ENCODE results near the gene BORA.
"Not testable (repeated sequence)": the region's sequence is repeated elsewhere in the genome, so short reads cannot be mapped to it uniquely, and the experiment has no call there.

Gene BORA

DNA sequence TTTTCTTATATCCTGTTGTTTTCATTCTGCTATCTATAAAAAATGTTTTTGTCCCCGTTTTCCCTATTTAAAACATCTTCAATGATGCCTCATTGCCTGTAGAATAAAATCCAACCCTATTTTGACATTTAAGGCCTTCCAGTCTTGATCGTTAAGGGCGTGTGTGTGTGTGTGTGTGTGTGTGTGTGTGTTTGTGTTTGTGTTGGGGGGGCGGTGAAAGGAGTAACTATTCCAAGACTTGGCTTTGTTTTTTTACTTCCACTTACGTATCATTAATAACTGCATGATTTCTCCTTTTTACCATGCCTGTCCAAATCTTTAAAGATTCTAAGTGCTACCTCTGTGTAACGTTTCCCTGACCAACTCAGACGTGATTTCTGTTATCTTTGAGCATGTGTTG lies 55.0 kb downstream of the BORA start:
- TF ChIP-seq, protein P1, sequence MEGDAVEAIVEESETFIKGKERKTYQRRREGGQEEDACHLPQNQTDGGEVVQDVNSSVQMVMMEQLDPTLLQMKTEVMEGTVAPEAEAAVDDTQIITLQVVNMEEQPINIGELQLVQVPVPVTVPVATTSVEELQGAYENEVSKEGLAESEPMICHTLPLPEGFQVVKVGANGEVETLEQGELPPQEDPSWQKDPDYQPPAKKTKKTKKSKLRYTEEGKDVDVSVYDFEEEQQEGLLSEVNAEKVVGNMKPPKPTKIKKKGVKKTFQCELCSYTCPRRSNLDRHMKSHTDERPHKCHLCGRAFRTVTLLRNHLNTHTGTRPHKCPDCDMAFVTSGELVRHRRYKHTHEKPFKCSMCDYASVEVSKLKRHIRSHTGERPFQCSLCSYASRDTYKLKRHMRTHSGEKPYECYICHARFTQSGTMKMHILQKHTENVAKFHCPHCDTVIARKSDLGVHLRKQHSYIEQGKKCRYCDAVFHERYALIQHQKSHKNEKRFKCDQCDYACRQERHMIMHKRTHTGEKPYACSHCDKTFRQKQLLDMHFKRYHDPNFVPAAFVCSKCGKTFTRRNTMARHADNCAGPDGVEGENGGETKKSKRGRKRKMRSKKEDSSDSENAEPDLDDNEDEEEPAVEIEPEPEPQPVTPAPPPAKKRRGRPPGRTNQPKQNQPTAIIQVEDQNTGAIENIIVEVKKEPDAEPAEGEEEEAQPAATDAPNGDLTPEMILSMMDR (conservative IDR thresholded peaks at IDR 0.05; ENCODE audit: low read length), result no peak
- no peak for TF ChIP-seq EZH2phosphoT487 (IDR thresholded peaks at IDR 0.05; ENCODE audit: borderline replicate concordance)
- H3K9ac ChIP-seq (ENCODE audit: low read depth, low read length, poor library complexity, severe bottlenecking), result peak overlapping the region; percentile 84
- peaks cover 53% of the 10 kb centered on the region for H4K20me1 ChIP-seq (ENCODE audit: insufficient read depth, low read length, poor library complexity, severe bottlenecking)
- H3K27me3 ChIP-seq (ENCODE audit: insufficient read depth, low read length, poor library complexity, severe bottlenecking), result no peaks in the 10 kb centered on the region
- peak overlapping the region; percentile 90 for H3K4me3 ChIP-seq (ENCODE audit: low read length, poor library complexity, severe bottlenecking)
- H3K36me3 ChIP-seq (ENCODE audit: insufficient read depth, low read length), result peaks cover 7% of the 10 kb centered on the region; the same call in 1 of the 2 replicates
- H3K4me1 ChIP-seq (ENCODE audit: insufficient read depth, low read length, poor library complexity, severe bottlenecking), result peaks cover 58% of the 10 kb centered on the region
- H3F3A ChIP-seq (ENCODE audit: low read depth), result no peaks in the 10 kb centered on the region
- peaks cover 91% of the 10 kb centered on the region for H3K79me2 ChIP-seq (ENCODE audit: insufficient read depth, low read length)
- no peak overlapping the region for H2AFZ ChIP-seq (ENCODE audit: low read length)
- no peaks in the 10 kb centered on the region for H3K9me3 ChIP-seq (ENCODE audit: insufficient read depth, low read depth, low read length)
- no peaks in the 10 kb centered on the region for H3K9me2 ChIP-seq (replicated peaks; ENCODE audit: low read depth, low read length)
- H3K4me2 ChIP-seq (ENCODE audit: low read depth, low read length, poor library complexity, severe bottlenecking), result peak overlapping the region; percentile 86

DNA sequence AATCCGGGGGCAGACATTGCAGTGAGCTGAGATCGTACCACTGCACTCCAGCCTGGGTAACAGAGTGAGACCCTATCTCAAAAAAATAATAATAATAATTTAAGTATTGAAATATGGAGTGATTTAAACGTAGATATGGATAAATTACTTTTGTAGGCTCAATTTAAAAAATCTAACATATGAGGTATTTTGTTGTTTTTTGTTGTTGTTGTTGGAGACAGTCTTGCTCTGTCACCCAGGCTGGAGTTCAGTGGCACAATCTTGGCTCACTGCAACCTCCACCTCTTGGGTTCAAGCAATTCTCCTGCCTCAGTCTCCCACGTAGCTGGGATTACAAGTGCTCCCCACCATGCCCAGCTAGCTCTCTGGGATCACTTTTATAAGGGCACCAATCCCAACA lies 57.0 kb downstream of the BORA start:
- H3K4me2 ChIP-seq (ENCODE audit: low read depth, low read length, poor library complexity, severe bottlenecking), result peak overlapping the region; percentile 86
- H3K79me2 ChIP-seq (ENCODE audit: insufficient read depth, low read length), result peaks cover 92% of the 10 kb centered on the region

DNA sequence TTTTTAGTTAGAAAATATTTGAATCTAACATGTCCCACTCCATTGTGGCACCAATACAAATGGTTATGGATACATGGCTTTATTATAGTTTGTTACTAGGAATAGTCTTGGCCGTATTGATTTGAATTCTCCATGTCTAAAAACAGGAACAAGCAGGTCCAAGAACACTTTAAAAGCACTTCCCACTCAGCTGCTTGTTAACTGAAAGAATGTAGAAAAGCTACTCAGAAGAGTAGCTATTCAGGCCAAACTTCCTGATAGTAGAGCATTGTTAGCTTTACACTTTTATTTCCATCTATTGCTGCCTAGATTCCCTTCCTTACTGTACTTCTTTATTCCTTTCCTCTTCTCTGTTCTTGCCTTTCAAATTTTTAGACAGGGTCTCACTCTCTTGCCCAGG lies 61.1 kb downstream of the BORA start:
- TF ChIP-seq, protein P1 (conservative IDR thresholded peaks at IDR 0.05; ENCODE audit: low read length), result no peak
- TF ChIP-seq EZH2phosphoT487 (IDR thresholded peaks at IDR 0.05; ENCODE audit: borderline replicate concordance), result no peak

More for the DNA sequence above, 57.0 kb downstream of the BORA start:
- peaks cover 48% of the 10 kb centered on the region for H3K4me1 ChIP-seq (ENCODE audit: insufficient read depth, low read length, poor library complexity, severe bottlenecking)
- H3K4me3 ChIP-seq (ENCODE audit: low read length, poor library complexity, severe bottlenecking), result peak overlapping the region; percentile 67
- H2AFZ ChIP-seq (ENCODE audit: low read length); H3F3A ChIP-seq (ENCODE audit: low read depth); H3K9me2 ChIP-seq (replicated peaks; ENCODE audit: low read depth, low read length); H3K9ac ChIP-seq (ENCODE audit: low read depth, low read length, poor library complexity, severe bottlenecking); H3K36me3 ChIP-seq (ENCODE audit: insufficient read depth, low read length); H3K27me3 ChIP-seq (ENCODE audit: insufficient read depth, low read length, poor library complexity, severe bottlenecking); H3K9me3 ChIP-seq (ENCODE audit: insufficient read depth, low read depth, low read length): not testable (repeated sequence)
- H4K20me1 ChIP-seq (ENCODE audit: insufficient read depth, low read length, poor library complexity, severe bottlenecking), result peaks cover 33% of the 10 kb centered on the region

DNA sequence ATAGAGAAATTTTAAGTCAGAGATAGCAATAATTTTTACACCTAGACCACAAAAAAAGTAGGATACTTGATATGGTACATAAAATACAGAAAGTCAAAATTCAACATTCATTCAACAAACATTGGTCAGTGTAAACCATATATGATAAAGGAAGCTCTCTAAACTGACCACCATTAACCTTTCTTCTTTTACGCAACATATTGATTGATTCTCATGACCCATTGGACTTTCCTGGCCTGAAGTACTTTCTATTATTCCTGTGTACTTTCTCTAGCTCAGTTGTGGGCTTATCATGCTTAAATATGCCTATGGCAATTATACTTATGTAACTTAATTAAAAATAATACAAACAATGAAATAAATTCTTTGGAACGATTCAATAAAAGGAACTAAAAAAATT lies 64.9 kb downstream of the BORA start:
- Histone ChIP-seq H3K4me1 (ENCODE audit: insufficient read depth, low read length, poor library complexity, severe bottlenecking) (peaks cover 8% of the 10 kb centered on the region), H3K79me2 (ENCODE audit: insufficient read depth, low read length) (peaks cover 24% of the 10 kb centered on the region), H4K20me1 (ENCODE audit: insufficient read depth, low read length, poor library complexity, severe bottlenecking) (no peaks in the 10 kb centered on the region), H3K9me2 (replicated peaks; ENCODE audit: low read depth, low read length) (no peaks in the 10 kb centered on the region), H3K4me3 (ENCODE audit: low read length, poor library complexity, severe bottlenecking) (no peak overlapping the region), H3K9ac (ENCODE audit: low read depth, low read length, poor library complexity, severe bottlenecking) (no peak overlapping the region), H3K9me3 (ENCODE audit: insufficient read depth, low read depth, low read length) (no peaks in the 10 kb centered on the region), H2AFZ (ENCODE audit: low read length) (no peak overlapping the region), H3F3A (ENCODE audit: low read depth) (no peaks in the 10 kb centered on the region), H3K36me3 (ENCODE audit: insufficient read depth, low read length) (peaks cover 52% of the 10 kb centered on the region), H3K4me2 (ENCODE audit: low read depth, low read length, poor library complexity, severe bottlenecking) (no peak overlapping the region), H3K27me3 (ENCODE audit: insufficient read depth, low read length, poor library complexity, severe bottlenecking) (no peaks in the 10 kb centered on the region)
- TF ChIP-seq EZH2phosphoT487 (IDR thresholded peaks at IDR 0.05; ENCODE audit: borderline replicate concordance), result no peak
- TF ChIP-seq, protein P1 (conservative IDR thresholded peaks at IDR 0.05; ENCODE audit: low read length), result no peak

More for the DNA sequence above, 61.1 kb downstream of the BORA start:
- no peak overlapping the region for H3K9ac ChIP-seq (ENCODE audit: low read depth, low read length, poor library complexity, severe bottlenecking)
- peaks cover 57% of the 10 kb centered on the region for H3K79me2 ChIP-seq (ENCODE audit: insufficient read depth, low read length)
- no peaks in the 10 kb centered on the region for H3F3A ChIP-seq (ENCODE audit: low read depth)
- H2AFZ ChIP-seq (ENCODE audit: low read length), result no peak overlapping the region
- H3K36me3 ChIP-seq (ENCODE audit: insufficient read depth, low read length), result peaks cover 19% of the 10 kb centered on the region
- peaks cover 29% of the 10 kb centered on the region for H3K4me1 ChIP-seq (ENCODE audit: insufficient read depth, low read length, poor library complexity, severe bottlenecking)
- peaks cover 14% of the 10 kb centered on the region for H4K20me1 ChIP-seq (ENCODE audit: insufficient read depth, low read length, poor library complexity, severe bottlenecking)
- no peaks in the 10 kb centered on the region for H3K9me2 ChIP-seq (replicated peaks; ENCODE audit: low read depth, low read length)
- H3K4me3 ChIP-seq (ENCODE audit: low read length, poor library complexity, severe bottlenecking), result no peak overlapping the region
- H3K9me3 ChIP-seq (ENCODE audit: insufficient read depth, low read depth, low read length), result no peaks in the 10 kb centered on the region
- no peaks in the 10 kb centered on the region for H3K27me3 ChIP-seq (ENCODE audit: insufficient read depth, low read length, poor library complexity, severe bottlenecking)
- peak overlapping the region; percentile 22 for H3K4me2 ChIP-seq (ENCODE audit: low read depth, low read length, poor library complexity, severe bottlenecking)
